Upper lobe of left lung (tissue), 6 donors: Measurements from ENCODE around the gene ECT2. TPM values are rescaled to one million over a fixed set of nuclear protein-coding genes. Genes with fewer than 3 reads are reported as not detected.

Source experiments
- ATAC-seq, 2 donors: fragments of 200-7000 bp; cut with Tn5 transposase; one replicate each; pipeline ENCODE4 v1.9.1; 2022; ENCODE audit warnings: mild to moderate bottlenecking in 2 of 2, moderate library complexity in 2 of 2; ENCODE audit not compliant: low FRiP score in 2 of 2
- DNase-seq, 2 donors: peaks; one replicate each; pipeline ENCODE4 v3.0.0-alpha.2; 2019 to 2020
- H3K27ac ChIP-seq, 4 donors: fragments of 200-600 bp; sonication (generic); one replicate each; pipeline ENCODE4 v1.5.1; 2016 to 2019
- H3K27me3 ChIP-seq, 4 donors: fragments of 200-600 bp; sonication (generic); one replicate each; pipeline ENCODE4 v1.5.1; 2017 to 2019
- H3K36me3 ChIP-seq, 4 donors: fragments of 200-600 bp; sonication (generic); one replicate each; pipeline ENCODE4 v1.5.1; 2016 to 2019
- H3K4me1 ChIP-seq, 4 donors: fragments of 200-600 bp; sonication (generic); one replicate each; pipeline ENCODE4 v1.5.1; 2018 to 2019
- H3K4me3 ChIP-seq, 4 donors: fragments of 200-600 bp; sonication (generic); one replicate each; pipeline ENCODE4 v1.5.1; 2017 to 2019; ENCODE audit warnings: mild to moderate bottlenecking in 2 of 4, moderate library complexity in 1 of 4
- H3K9me3 ChIP-seq, 4 donors: fragments of 200-600 bp; sonication (generic); one replicate each; pipeline ENCODE4 v1.5.1; 2018 to 2019
- CTCF ChIP-seq, 6 experiments: fragments of 450-650 bp in 4 of 6; fragments of 200-600 bp in 2 of 6; sonication (generic) in 2 of 6; IDR thresholded peaks; one replicate each; pipeline ENCODE4 v1.5.1; 2016 to 2019; ENCODE audit warnings: antibody characterized with exemption in 6 of 6
- EP300 ChIP-seq, 4 donors: sonication (generic); formaldehyde crosslinking; IDR thresholded peaks; one replicate each; pipeline ENCODE4 v1.5.1; 2017; ENCODE audit warnings: antibody characterized with exemption in 4 of 4, control low read depth in 2 of 4
- POLR2A ChIP-seq, 4 donors: fragments of 450-650 bp; IDR thresholded peaks; one replicate each; pipeline ENCODE4 v1.5.1; 2016 to 2017; ENCODE audit warnings: antibody characterized with exemption in 4 of 4, mild to moderate bottlenecking in 2 of 4
- POLR2AphosphoS5 ChIP-seq, 2 donors: sonication (generic); formaldehyde crosslinking; IDR thresholded peaks; one replicate each; pipeline ENCODE4 v1.5.1; 2017; ENCODE audit warnings: antibody characterized with exemption in 2 of 2
- WGBS, 2 donors: methylation state at CpG; one replicate each; pipeline ENCODE4 v1.1.5; 2017 to 2018; 5-methylcytosine and 5-hydroxymethylcytosine counted together
- total RNA-seq, 6 donors: library from RNA; depleted of rRNA in 4 of 6; stranded (reverse); fragments of >200 nt in 4 of 6; gene quantifications; one replicate each; pipeline versions ENCODE4 v1.1.0 to v1.2.1, GENCODE V29; 2016 to 2021
- donor health status: DM: no; HTN: no; CAD: no; lungs with moderate emphysema.
- donor health status: DM: no; HTN: yes; CAD: no; lungs with severe emphysema.

Gene ECT2
- total RNA-seq, 6 donors from 2014 or later, result 7.1 to 18.7 (median 13.7) TPM

- no peak for ATAC-seq
Measured at GRCh38 chr3:172808969-172809546, 58.5 kb downstream of the ECT2 start.

GRCh38 chr3:172811099-172811498, 60.6 kb downstream of the ECT2 start:
- Histone ChIP-seq H3K27me3 (no peaks in the 10 kb centered on the region), H3K4me3 (no peak overlapping the region), H3K36me3 (peaks cover 0 to 21% (median 3%) of the 10 kb centered on the region in 4 donors), H3K4me1 (no peaks in the 10 kb centered on the region), H3K9me3 (no peaks in the 10 kb centered on the region), H3K27ac (no peak overlapping the region)
- DNase-seq (no peak), ATAC-seq (no peak)
- 94 to 98% methylated on average over 4 of the region's 4 CpGs for WGBS, 2 donors
- TF ChIP-seq CTCF (IDR thresholded peaks at IDR 0.05), result no peak
- no peak for TF ChIP-seq POLR2A (IDR thresholded peaks at IDR 0.05)
- no peak for TF ChIP-seq POLR2AphosphoS5 (IDR thresholded peaks at IDR 0.05)
- TF ChIP-seq EP300 (IDR thresholded peaks at IDR 0.05), result no peak

More at GRCh38 chr3:172808969-172809546, 58.5 kb downstream of the ECT2 start:
- H3K4me3 ChIP-seq, result no peak overlapping the region
- no peak overlapping the region for H3K27ac ChIP-seq
- no peaks in the 10 kb centered on the region for H3K4me1 ChIP-seq
- no peak for DNase-seq
- WGBS, 2 donors, result 50% methylated on average over 4 of the region's 4 CpGs
- TF ChIP-seq CTCF (IDR thresholded peaks at IDR 0.05), result peak in 3 of 6 experiments; percentile 7 to 34 (median 13)
- no peak for TF ChIP-seq EP300 (IDR thresholded peaks at IDR 0.05)
- peaks cover 0 to 29% (median 3%) of the 10 kb centered on the region in 4 donors for H3K36me3 ChIP-seq
- no peaks in the 10 kb centered on the region for H3K27me3 ChIP-seq
- no peaks in the 10 kb centered on the region for H3K9me3 ChIP-seq

- no peak for TF ChIP-seq POLR2A (IDR thresholded peaks at IDR 0.05)
- no peak for TF ChIP-seq EP300 (IDR thresholded peaks at IDR 0.05)
- TF ChIP-seq CTCF (IDR thresholded peaks at IDR 0.05), result no peak
- no peak for TF ChIP-seq POLR2AphosphoS5 (IDR thresholded peaks at IDR 0.05)
- Histone ChIP-seq H3K27ac (no peak overlapping the region), H3K27me3 (no peaks in the 10 kb centered on the region), H3K36me3 (peaks cover 0 to 12% (median 0%) of the 10 kb centered on the region in 4 donors), H3K4me3 (no peak overlapping the region), H3K9me3 (no peaks in the 10 kb centered on the region), H3K4me1 (no peaks in the 10 kb centered on the region)
- DNase-seq (no peak), ATAC-seq (no peak)
- 97 to 98% methylated on average over 3 of the region's 3 CpGs for WGBS, 2 donors
Measured at GRCh38 chr3:172813462-172813861, 62.9 kb downstream of the ECT2 start.

- Histone ChIP-seq H3K9me3 (no peaks in the 10 kb centered on the region), H3K27ac (no peak overlapping the region), H3K4me3 (no peak overlapping the region), H3K4me1 (no peaks in the 10 kb centered on the region), H3K27me3 (no peaks in the 10 kb centered on the region), H3K36me3 (peaks cover 0 to 8% (median 0%) of the 10 kb centered on the region in 4 donors)
- no peak for TF ChIP-seq EP300 (IDR thresholded peaks at IDR 0.05)
- no peak for TF ChIP-seq POLR2A (IDR thresholded peaks at IDR 0.05)
- TF ChIP-seq CTCF (IDR thresholded peaks at IDR 0.05), result no peak
- TF ChIP-seq POLR2AphosphoS5 (IDR thresholded peaks at IDR 0.05), result no peak
- WGBS, 2 donors, result 87 to 92% methylated on average over 1 of the region's 1 CpG
- no peak for ATAC-seq
- no peak for DNase-seq
Measured at GRCh38 chr3:172814738-172815137, 64.2 kb downstream of the ECT2 start.

GRCh38 chr3:172815857-172816256, 65.3 kb downstream of the ECT2 start:
- ATAC-seq, result no peak
- WGBS, 2 donors, result 77 to 86% methylated on average over 4 of the region's 4 CpGs
- no peak overlapping the region for H3K27ac ChIP-seq
- H3K9me3 ChIP-seq, result no peaks in the 10 kb centered on the region
- no peak overlapping the region for H3K4me3 ChIP-seq
- peaks cover 0 to 12% (median 0%) of the 10 kb centered on the region in 4 donors for H3K36me3 ChIP-seq
- TF ChIP-seq CTCF (IDR thresholded peaks at IDR 0.05), result no peak
- no peak for TF ChIP-seq EP300 (IDR thresholded peaks at IDR 0.05)
- no peak for TF ChIP-seq POLR2A (IDR thresholded peaks at IDR 0.05)
- no peak for TF ChIP-seq POLR2AphosphoS5 (IDR thresholded peaks at IDR 0.05)
- H3K4me1 ChIP-seq, result no peaks in the 10 kb centered on the region
- no peaks in the 10 kb centered on the region for H3K27me3 ChIP-seq
- no peak for DNase-seq
